ENCODE data around the gene SRSF7. TPM values are rescaled to one million over a fixed set of nuclear protein-coding genes. Genes with fewer than 3 reads are reported as not detected.
"Not testable (repeated sequence)": the region's sequence is repeated elsewhere in the genome, so short reads cannot be mapped to it uniquely, and the experiment has no call there.

SRSF7 gene
- total RNA-seq, 1 experiment from 2014 or later = 318 TPM

- DNase-seq (ENCODE audit: low spot score) = no peak
These were observed 19.4 kb downstream of the SRSF7 start for GRCh38 chr2:38731684-38732221.

- DNase-seq (ENCODE audit: low spot score) = no peak
These were observed 20.1 kb downstream of the SRSF7 start for GRCh38 chr2:38731090-38731489.

DNA sequence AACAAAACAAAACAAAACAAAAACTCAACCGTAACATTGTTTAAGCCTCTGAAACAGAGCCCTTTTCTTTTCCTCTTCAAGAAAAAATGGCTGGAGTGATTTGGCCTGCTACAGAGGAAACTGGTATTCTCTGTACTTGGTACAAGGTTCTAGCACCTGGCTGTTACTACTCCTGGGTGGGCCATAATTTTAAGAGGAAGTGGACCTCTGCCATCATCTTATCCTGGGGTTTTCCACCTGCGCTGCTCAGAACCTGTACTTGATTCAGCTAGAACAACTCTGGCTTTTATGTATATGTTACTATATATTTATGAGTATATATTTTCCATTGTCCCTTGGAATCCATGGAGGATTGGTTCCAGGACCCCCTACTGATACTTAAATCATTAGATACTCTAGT lies 22.5 kb downstream of the SRSF7 start:
- no peak for DNase-seq (ENCODE audit: low spot score)

GRCh38 chr2:38727661-38728060 lies 23.5 kb downstream of the SRSF7 start:
- no peak for DNase-seq (ENCODE audit: low spot score)

- DNase-seq (ENCODE audit: low spot score) = no peak
These were observed 28.0 kb downstream of the SRSF7 start for GRCh38 chr2:38723173-38723572.

GRCh38 chr2:38722271-38723061 lies 28.7 kb downstream of the SRSF7 start:
- no peak for DNase-seq (ENCODE audit: low spot score)

GRCh38 chr2:38720613-38721241 lies 30.4 kb downstream of the SRSF7 start:
- DNase-seq (ENCODE audit: low spot score) = peak; percentile 94

DNA sequence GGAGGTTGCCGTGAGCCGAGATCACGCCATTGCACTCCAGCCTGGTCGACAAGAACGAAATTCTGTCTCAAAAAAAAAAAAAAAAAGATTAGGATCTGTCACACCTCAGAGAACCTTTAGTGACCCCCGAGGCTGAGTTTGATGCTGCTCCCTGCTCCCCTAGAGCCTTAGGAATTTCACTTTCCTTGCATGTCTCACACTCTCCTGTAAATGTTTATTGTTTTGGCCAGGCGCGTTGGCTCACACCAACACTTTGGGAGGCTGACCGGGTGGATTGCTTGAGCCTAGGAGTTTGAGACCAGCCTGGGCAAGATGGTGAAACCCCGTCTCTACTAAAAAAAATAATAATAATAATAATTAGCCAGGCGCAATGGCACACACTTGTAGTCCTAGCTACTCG lies 31.5 kb downstream of the SRSF7 start:
- no peak for DNase-seq (ENCODE audit: low spot score)

DNA sequence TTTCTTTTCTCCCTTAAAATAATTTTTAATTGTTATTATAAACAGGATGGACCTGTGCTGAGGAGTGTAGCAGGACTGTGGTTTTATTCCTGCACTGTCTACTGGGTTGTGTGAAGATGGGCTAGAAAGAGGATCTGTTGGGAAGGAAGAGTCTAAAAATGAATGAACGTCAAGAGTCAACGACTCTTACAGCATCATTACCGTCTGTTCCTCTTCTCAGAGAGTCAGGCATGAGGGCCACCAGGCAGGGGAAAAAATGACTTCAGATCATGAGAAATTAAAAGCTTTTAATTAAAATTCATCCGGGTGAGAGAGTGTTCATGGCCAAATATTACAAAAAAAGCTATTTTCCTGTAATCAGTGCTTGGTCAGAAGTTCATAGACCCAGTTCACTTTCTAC lies 32.6 kb downstream of the SRSF7 start:
- no peak for DNase-seq (ENCODE audit: low spot score)

GRCh38 chr2:38716185-38716584 lies 35.0 kb downstream of the SRSF7 start:
- no peak for DNase-seq (ENCODE audit: low spot score)

DNA sequence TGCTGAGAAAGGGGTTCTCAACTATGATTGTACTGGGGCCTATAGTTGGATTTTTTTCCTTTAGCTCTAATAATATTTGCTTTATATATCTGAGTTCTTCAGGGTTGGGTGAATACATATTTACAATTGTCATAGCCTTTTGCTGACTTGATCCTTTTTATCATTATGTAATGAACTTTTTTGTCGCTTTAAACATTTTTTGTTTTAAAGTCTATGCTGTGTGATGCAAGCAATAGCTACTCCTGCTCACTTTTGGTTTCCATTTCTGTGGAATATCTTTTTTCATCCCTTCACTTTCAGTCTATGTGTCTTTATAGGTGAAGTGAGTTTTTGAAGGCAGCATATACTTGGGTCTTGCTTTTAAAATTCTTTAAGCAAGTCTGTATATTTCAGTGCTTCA lies 36.2 kb downstream of the SRSF7 start:
- DNase-seq (ENCODE audit: low spot score) = not testable (repeated sequence)

- DNase-seq (ENCODE audit: low spot score) = no peak
These were observed 37.8 kb downstream of the SRSF7 start for GRCh38 chr2:38713338-38713737.

GRCh38 chr2:38712871-38713270 lies 38.3 kb downstream of the SRSF7 start:
- DNase-seq (ENCODE audit: low spot score) = no peak

GRCh38 chr2:38712413-38712812 lies 38.7 kb downstream of the SRSF7 start:
- DNase-seq (ENCODE audit: low spot score) = no peak

GRCh38 chr2:38711558-38711957 lies 39.6 kb downstream of the SRSF7 start:
- DNase-seq (ENCODE audit: low spot score) = no peak

DNA sequence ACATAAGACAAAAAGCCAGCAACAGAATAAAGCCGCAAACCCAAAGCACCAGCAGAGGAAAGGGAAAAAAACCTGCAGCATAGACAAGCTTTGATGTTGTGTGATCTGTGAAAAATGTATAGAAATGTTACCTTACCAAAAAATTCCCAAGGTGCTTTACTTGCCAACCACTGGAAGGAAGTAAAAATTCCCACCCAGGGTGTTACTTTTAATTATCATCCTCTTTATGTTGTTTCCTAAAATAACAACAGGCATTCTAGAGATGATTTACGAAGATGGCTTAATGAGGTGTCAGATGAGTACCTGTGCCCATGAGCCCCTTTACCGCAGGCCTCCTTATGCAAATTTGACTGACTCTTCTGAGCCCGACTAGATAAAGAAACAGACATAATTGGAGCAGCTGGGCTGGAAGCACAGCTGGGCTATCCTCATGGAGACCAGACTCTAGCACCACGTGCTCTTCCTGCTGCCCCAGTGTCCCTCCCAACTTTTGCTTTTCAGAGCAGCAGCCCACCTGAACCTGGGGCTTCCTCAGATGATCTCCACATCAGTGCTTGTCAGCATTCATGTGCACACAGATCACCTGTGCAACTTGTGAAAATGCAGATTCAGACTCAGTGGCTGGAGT lies 41.5 kb downstream of the SRSF7 start:
- no peak for DNase-seq (ENCODE audit: low spot score)

DNA sequence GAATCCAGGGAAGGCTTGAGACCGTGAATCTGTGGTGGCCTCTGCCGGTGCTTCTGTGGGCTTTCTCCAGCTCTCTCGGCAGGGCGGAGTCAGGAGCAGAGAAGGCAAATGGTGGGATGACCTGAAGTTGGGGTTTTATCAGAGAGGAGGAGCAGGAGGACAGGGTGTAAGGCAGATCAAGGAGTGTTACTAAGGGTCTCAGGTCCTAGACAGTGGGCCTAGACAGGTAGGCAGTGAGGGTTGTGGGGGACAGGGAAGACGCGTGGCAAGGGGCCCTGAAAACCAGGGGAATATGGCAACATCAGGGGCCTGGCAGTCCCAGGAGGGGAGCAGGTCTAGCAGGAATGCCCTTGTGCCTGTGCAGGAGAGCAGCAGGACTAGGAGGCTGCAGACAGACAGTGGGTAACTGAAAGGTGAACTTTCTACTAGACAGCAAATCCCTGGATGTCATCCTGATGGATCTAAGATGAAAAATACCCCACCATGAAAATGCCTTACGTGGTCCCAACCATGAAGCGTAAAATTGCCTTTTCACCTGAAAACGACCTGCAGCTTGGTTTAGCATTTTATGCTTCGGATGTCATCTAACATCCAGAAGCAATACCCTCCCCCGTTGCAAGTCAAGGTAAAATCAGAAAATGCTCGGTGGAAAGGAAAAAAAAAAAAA lies 42.1 kb downstream of the SRSF7 start:
- no peak for DNase-seq (ENCODE audit: low spot score)

GRCh38 chr2:38708491-38708890 lies 42.7 kb downstream of the SRSF7 start:
- DNase-seq (ENCODE audit: low spot score) = not testable (repeated sequence)

DNA sequence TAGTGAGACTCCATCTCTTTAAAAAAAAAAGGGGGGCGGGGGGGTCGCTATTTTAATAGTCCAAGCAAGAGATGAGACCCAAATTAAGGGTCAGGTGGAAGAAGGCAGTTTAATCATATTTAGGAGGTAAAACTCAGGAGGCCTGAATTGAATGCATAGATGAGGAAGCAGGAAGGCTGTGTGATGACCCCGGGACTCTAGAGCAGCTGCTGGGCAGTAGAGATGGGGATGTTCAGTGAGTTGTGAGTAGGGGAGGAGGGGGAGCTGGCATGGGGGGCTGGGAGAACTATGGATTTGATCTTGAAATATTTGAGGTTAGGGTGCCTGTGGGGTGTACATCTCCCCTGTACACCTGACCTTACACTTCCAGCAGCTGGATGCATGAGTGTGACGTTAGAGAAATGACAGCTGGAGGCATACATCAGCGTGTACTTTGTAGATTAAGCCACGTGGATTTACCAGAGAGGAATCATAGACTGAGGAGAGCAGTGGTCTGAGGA lies 44.3 kb downstream of the SRSF7 start:
- DNase-seq (ENCODE audit: low spot score) = no peak

- no peak for DNase-seq (ENCODE audit: low spot score)
These were observed 46.5 kb downstream of the SRSF7 start for GRCh38 chr2:38704664-38705063.

- DNase-seq (ENCODE audit: low spot score) = not testable (repeated sequence)
These were observed 47.8 kb downstream of the SRSF7 start for GRCh38 chr2:38703336-38703735.

- peak; percentile 57 for DNase-seq (ENCODE audit: low spot score)
These were observed 48.7 kb downstream of the SRSF7 start for GRCh38 chr2:38702413-38702812.

Measured in A172 (cell line).